A549 (cell line): ENCODE results near the gene SLC16A5. TPM values are rescaled to one million over a fixed set of nuclear protein-coding genes. Genes with fewer than 3 reads are reported as not detected.
A peak's percentile ranks its signal among the peaks of the same experiment; 100 is the strongest.

Source experiments
- ATAC-seq, 2 experiments: fragments of 200-7000 bp in 1 of 2; fragments of >200 bp in 1 of 2; cut with Nextera tagmentation in 1 of 2; cut with Tn5 transposase in 1 of 2; 3 replicates each; pipeline versions ENCODE4 v1.8.0 to v1.9.1; 2018 to 2020; ENCODE audit warnings: mild to moderate bottlenecking in 1 of 2, moderate library complexity in 1 of 2
- CTCF ChIA-PET: fragments of 300-600 bp; sonication (Branson Sonifier 250); formaldehyde crosslinking; extraction: SDS; loops from one replicate; lab custom pipeline; 2021; ENCODE audit warnings: antibody characterized with exemption, inconsistent platforms; lab: Yijun Ruan, JAX
- POLR2A ChIA-PET: fragments of 350-600 bp; formaldehyde crosslinking; extraction: SDS; loops from one replicate; lab custom pipeline; 2021; ENCODE audit warnings: antibody characterized with exemption, inconsistent platforms; lab: Yijun Ruan, JAX
- DNase-seq, 2 experiments: peaks; one replicate each; pipeline versions ENCODE4 v3.0.0 to v3.0.0-alpha.2; 2011 to 2016; ENCODE audit warnings: low read depth in 1 of 2, low spot score in 1 of 2
- FAIRE-seq: peaks from 2 replicates; lab custom pipeline; 2011; peaks lifted over from hg19 to GRCh38; lab: Jason Lieb, UNC
- H3K27ac ChIP-seq, 2 experiments: fragments of >200 bp; sonication (Bioruptor Twin); formaldehyde crosslinking; 3 replicates each; pipeline ENCODE4 v1.5.1; 2016 to 2017
- H3K4me1 ChIP-seq: fragments of >200 bp; sonication (Bioruptor Twin); formaldehyde crosslinking; 3 replicates; pipeline ENCODE4 v1.6.1; 2016
- H3K4me2 ChIP-seq: fragments of >200 bp; sonication (Bioruptor Twin); formaldehyde crosslinking; 3 replicates; pipeline ENCODE4 v1.6.1; 2016
- H3K4me3 ChIP-seq: fragments of >200 bp; sonication (Bioruptor Twin); formaldehyde crosslinking; 3 replicates; pipeline ENCODE4 v1.5.1; 2016
- H3K9me3 ChIP-seq: fragments of >200 bp; sonication (Bioruptor Twin); formaldehyde crosslinking; 3 replicates; pipeline ENCODE4 v1.6.1; 2016
- ATOH8 ChIP-seq: fragments of 250-450 bp; sonication (Bioruptor Pico); IDR thresholded peaks from 2 replicates; pipeline ENCODE4 v1.5.0; 2020; ENCODE audit warnings: low read depth, mild to moderate bottlenecking, moderate library complexity
- CHD2 ChIP-seq: fragments of 150-350 bp; IDR thresholded peaks from 2 replicates; pipeline ENCODE4 v1.6.1; 2014; ENCODE audit warnings: low read length; ENCODE audit not compliant: partially characterized antibody
- EHMT2 ChIP-seq: fragments of 200-600 bp; sonication (generic); IDR thresholded peaks from 2 replicates; pipeline ENCODE4 v1.6.1; 2016; ENCODE audit warnings: antibody characterized with exemption, low read depth, mild to moderate bottlenecking, moderate library complexity
- FOSB ChIP-seq: fragments of 250-450 bp; sonication (Bioruptor Pico); IDR thresholded peaks from 2 replicates; pipeline ENCODE4 v1.5.0; 2020; ENCODE audit warnings: mild to moderate bottlenecking, moderate library complexity
- HEYL ChIP-seq: fragments of 250-450 bp; sonication (Bioruptor Pico); IDR thresholded peaks from 2 replicates; pipeline ENCODE4 v1.8.0; 2021; ENCODE audit warnings: mild to moderate bottlenecking, moderate library complexity
- HMGXB4 ChIP-seq: fragments of 250-450 bp; sonication (Bioruptor Pico); IDR thresholded peaks from 2 replicates; pipeline ENCODE4 v1.5.0; 2021; ENCODE audit warnings: mild to moderate bottlenecking, moderate library complexity, borderline replicate concordance
- JUN ChIP-seq, 2 experiments: fragments of >200 bp; sonication (Bioruptor Twin); formaldehyde crosslinking; IDR thresholded peaks; 2 replicates in 1 of 2; 3 replicates in 1 of 2; pipeline ENCODE4 v1.6.1; 2016 to 2017
- JUNB ChIP-seq: fragments of >200 bp; sonication (Bioruptor Twin); formaldehyde crosslinking; IDR thresholded peaks from 2 replicates; pipeline ENCODE4 v1.6.1; 2016
- KDM1A ChIP-seq: fragments of 200-600 bp; sonication (generic); IDR thresholded peaks from 2 replicates; pipeline ENCODE4 v1.6.1; 2016; ENCODE audit warnings: low read depth, mild to moderate bottlenecking
- KDM5A ChIP-seq: fragments of 200-600 bp; sonication (generic); IDR thresholded peaks from 2 replicates; pipeline ENCODE4 v1.6.1; 2016; ENCODE audit warnings: antibody characterized with exemption, mild to moderate bottlenecking
- MAZ ChIP-seq: fragments of 150-350 bp; IDR thresholded peaks from 2 replicates; pipeline ENCODE4 v1.6.1; 2014; ENCODE audit warnings: antibody characterized with exemption, low read depth, low read length, borderline replicate concordance
- NFE2L2 ChIP-seq: fragments of 150-350 bp; conservative IDR thresholded peaks from 2 replicates; pipeline ENCODE4 v1.6.1; 2014; ENCODE audit warnings: low read length
- POLR2A ChIP-seq: IDR thresholded peaks from 2 replicates; pipeline ENCODE4 v1.6.1; 2012; ENCODE audit warnings: mild to moderate bottlenecking, low read length
- RARB ChIP-seq: fragments of 250-450 bp; sonication (Bioruptor Pico); IDR thresholded peaks from 2 replicates; pipeline ENCODE4 v1.8.0; 2021; ENCODE audit warnings: mild to moderate bottlenecking, moderate library complexity
- RCOR1 ChIP-seq: fragments of 150-350 bp; IDR thresholded peaks from 2 replicates; pipeline ENCODE4 v1.6.1; 2014; ENCODE audit warnings: antibody characterized with exemption, low read length, low read depth
- REST ChIP-seq: fragments of 200-600 bp; sonication (generic); IDR thresholded peaks from 2 replicates; pipeline ENCODE4 v1.6.1; 2016; ENCODE audit warnings: antibody characterized with exemption, mild to moderate bottlenecking, moderate library complexity
- TP53 ChIP-seq: fragments of 250-450 bp; sonication (Bioruptor Pico); IDR thresholded peaks from 2 replicates; pipeline ENCODE4 v1.5.0; 2021; ENCODE audit warnings: mild to moderate bottlenecking, moderate library complexity
- ZFP36 ChIP-seq: fragments of 450-650 bp; IDR thresholded peaks from 2 replicates; pipeline ENCODE4 v1.6.1; 2014; ENCODE audit warnings: borderline replicate concordance; ENCODE audit not compliant: partially characterized antibody
- WGBS: methylation state at CpG from one replicate; pipeline ENCODE4 v1.1.6; 2017; ENCODE audit errors: missing lambda C conversion rate; 5-methylcytosine and 5-hydroxymethylcytosine counted together
- polyA plus RNA-seq, 4 experiments: library from polyadenylated mRNA; depleted of rRNA in 3 of 4; stranded (reverse); fragments of >200 nt; fragmentation: RNase III in 1 of 4; extraction: RNeasy Plus Mini Kit Qiagen cat#74134 plus additional on column Dnase treatment in 1 of 4; gene quantifications; 2 replicates in 3 of 4; 3 replicates in 1 of 4; pipeline ENCODE4 v1.2.3, GENCODE V29; 2011 to 2017

Gene SLC16A5
- polyA plus RNA-seq, 2 of the 4 experiments (the other 2 are of a cell fraction) = 19.0 to 27.2 TPM

GRCh38 chr17:75114552-75115314 is 27.0 kb downstream of the SLC16A5 start:
- ChIA-PET POLR2A (interaction anchor here (0.5 to 3.2 kb wide), 13 partner anchors 9 to 147 kb away, joined by 3 to 70 read pairs (median 7); partner anchors contain the start of genes GGA3, JPT1, MRPS7 and NT5C), CTCF (interaction anchor here (0.8 to 81.8 kb wide), 48 partner anchors 6 to 388 kb away, joined by 3 to 3429 read pairs (median 6); partner anchors contain the start of genes ARMC7, ATP5PD, HID1 and JPT1)
- Histone ChIP-seq H3K4me3 (peak overlapping the region; percentile 38), H3K27ac (peak overlapping the region; percentile 84 to 90), H3K4me1 (peaks cover 22% of the 10 kb centered on the region), H3K9me3 (no peaks in the 10 kb centered on the region), H3K4me2 (peak overlapping the region; percentile 86)
- ATAC-seq (no peak), DNase-seq (no peak), FAIRE-seq (no peak)
- TF ChIP-seq JUNB (no peak), JUN (IDR thresholded peaks at IDR 0.05) (0 out of 5 replicates have a peak, but pooled peaks of 1 of the 2 experiments have one; percentile 22)
- WGBS = 51% methylated on average over 19 of the region's 19 CpGs

GRCh38 chr17:75115555-75115954 is 27.8 kb downstream of the SLC16A5 start:
- DNase-seq (no peak), FAIRE-seq (no peak), ATAC-seq (no peak)
- peaks cover 22% of the 10 kb centered on the region for H3K4me1 ChIP-seq
- no peaks in the 10 kb centered on the region for H3K9me3 ChIP-seq
- ChIA-PET POLR2A (interaction anchor here (0.6 to 3.2 kb wide), 3 partner anchors 9 to 86 kb away, joined by 3 to 56 read pairs (median 15); no protein-coding TSS in a partner anchor), CTCF (interaction anchor here (2.1 to 81.8 kb wide), 10 partner anchors 6 to 297 kb away, joined by 6 to 3429 read pairs (median 83); partner anchors contain the start of genes ARMC7, ATP5PD, KCTD2 and NT5C)
- H3K27ac ChIP-seq = peak overlapping the region in 1 of 2 experiments; percentile 90; a peak in 2 of 6 replicates
- H3K4me3 ChIP-seq = no peak overlapping the region
- no peak overlapping the region; the same call in 2 of the 3 replicates for H3K4me2 ChIP-seq
- TF ChIP-seq FOSB (CRISPR knock-in tag) (no peak), ATOH8 (CRISPR knock-in tag) (no peak), TP53 (no peak), RCOR1 (no peak), EHMT2 (no peak)

- 91% methylated on average over 9 of the region's 9 CpGs for WGBS
- DNase-seq = no peak
- Histone ChIP-seq H3K9me3 (no peaks in the 10 kb centered on the region), H3K4me2 (no peak overlapping the region), H3K27ac (peak overlapping the region in 1 of 2 experiments; percentile 8; a peak in 1 of 6 replicates), H3K4me3 (no peak overlapping the region), H3K4me1 (peaks cover 19% of the 10 kb centered on the region)
- no peak for FAIRE-seq
- ChIA-PET CTCF (interaction anchor here (0.9 to 81.8 kb wide), 7 partner anchors 4 to 155 kb away, joined by 3 to 3429 read pairs (median 270); partner anchors contain the start of genes ARMC7, ATP5PD, KCTD2 and NT5C), POLR2A (interaction anchor here (1.3 kb wide), 1 partner anchor 13 kb away, joined by 3 read pairs; no protein-coding TSS in a partner anchor)
- ATAC-seq = no peak
- TF ChIP-seq CHD2 (no peak), HEYL (CRISPR knock-in tag) (no peak), KDM1A (no peak)
These were observed 29.0 kb downstream of the SLC16A5 start for GRCh38 chr17:75116737-75117136.

GRCh38 chr17:75118307-75118706 is 30.6 kb downstream of the SLC16A5 start:
- H3K27ac ChIP-seq = peak overlapping the region in 1 of 2 experiments; percentile 30; a peak in 3 of 6 replicates
- H3K9me3 ChIP-seq = no peaks in the 10 kb centered on the region
- H3K4me2 ChIP-seq = no peak overlapping the region
- no peak for DNase-seq
- no peak for FAIRE-seq
- 97% methylated on average over 14 of the region's 14 CpGs for WGBS
- ATAC-seq = no peak
- CTCF ChIA-PET = interaction anchor here (0.7 to 81.8 kb wide), 6 partner anchors 3 to 120 kb away, joined by 3 to 3429 read pairs (median 406); partner anchors contain the start of genes ARMC7, ATP5PD, KCTD2 and NT5C
- H3K4me3 ChIP-seq = no peak overlapping the region
- peaks cover 31% of the 10 kb centered on the region for H3K4me1 ChIP-seq
- POLR2A ChIA-PET = interaction anchor here (0.8 kb wide), 1 partner anchor 106 kb away, joined by 3 read pairs; the partner anchor contains the start of gene MRPL58
- TF ChIP-seq HMGXB4 (no peak), MAZ (no peak), NFE2L2 (no peak), POLR2A (no peak), REST (no peak), KDM5A (no peak), HEYL (CRISPR knock-in tag) (no peak), RARB (CRISPR knock-in tag) (no peak), ZFP36 (no peak), ATOH8 (CRISPR knock-in tag) (no peak)
